HG02943 (cell line): Measurements from ENCODE around the gene ZBTB20.
"Not testable (repeated sequence)": the region's sequence is repeated elsewhere in the genome, so short reads cannot be mapped to it uniquely, and the experiment has no call there.

Source experiments
- ATAC-seq: cut with Tn5 transposase; IDR thresholded peaks from one replicate; pipeline ENCODE4 v1.9.1; 2021; ENCODE audit warnings: mild to moderate bottlenecking, low read depth, moderate library complexity; ENCODE audit not compliant: unreplicated experiment

Gene ZBTB20

GRCh38 chr3:114698146-114699105 is 448.7 kb downstream of the ZBTB20 start:
- ATAC-seq = no peak

- ATAC-seq = no peak
Measured at GRCh38 chr3:114697401-114697800, 449.7 kb downstream of the ZBTB20 start.

GRCh38 chr3:114694251-114694650 is 452.8 kb downstream of the ZBTB20 start:
- ATAC-seq = no peak

GRCh38 chr3:114691871-114692270 is 455.2 kb downstream of the ZBTB20 start:
- ATAC-seq = no peak

- ATAC-seq = no peak
Measured at GRCh38 chr3:114690911-114691310, 456.2 kb downstream of the ZBTB20 start.

- no peak for ATAC-seq
Measured at GRCh38 chr3:114687151-114687550, 459.9 kb downstream of the ZBTB20 start.

- ATAC-seq = no peak
Measured at GRCh38 chr3:114686621-114687020, 460.5 kb downstream of the ZBTB20 start.

- no peak for ATAC-seq
Measured at GRCh38 chr3:114685161-114685560, 461.9 kb downstream of the ZBTB20 start.

- ATAC-seq = no peak
Measured at GRCh38 chr3:114680299-114680698, 466.8 kb downstream of the ZBTB20 start.

GRCh38 chr3:114679773-114680172 is 467.3 kb downstream of the ZBTB20 start:
- not testable (repeated sequence) for ATAC-seq

GRCh38 chr3:114675104-114675503 is 472.0 kb downstream of the ZBTB20 start:
- ATAC-seq = no peak

GRCh38 chr3:114674036-114674435 is 473.1 kb downstream of the ZBTB20 start:
- no peak for ATAC-seq

- no peak for ATAC-seq
Measured at GRCh38 chr3:114673481-114673880, 473.6 kb downstream of the ZBTB20 start.

GRCh38 chr3:114672692-114673447 is 474.2 kb downstream of the ZBTB20 start:
- ATAC-seq = no peak

- ATAC-seq = no peak
Measured at GRCh38 chr3:114671741-114672510, 475.2 kb downstream of the ZBTB20 start.

- ATAC-seq = no peak
Measured at GRCh38 chr3:114669614-114670013, 477.5 kb downstream of the ZBTB20 start.

GRCh38 chr3:114668099-114668498 is 479.0 kb downstream of the ZBTB20 start:
- ATAC-seq = no peak

GRCh38 chr3:114666623-114667022 is 480.5 kb downstream of the ZBTB20 start:
- ATAC-seq = no peak

GRCh38 chr3:114664006-114664405 is 483.1 kb downstream of the ZBTB20 start:
- no peak for ATAC-seq

GRCh38 chr3:114660808-114661207 is 486.3 kb downstream of the ZBTB20 start:
- no peak for ATAC-seq

GRCh38 chr3:114660124-114660523 is 487.0 kb downstream of the ZBTB20 start:
- no peak for ATAC-seq
